Activated CD8-positive, alpha-beta memory T cell treated with anti-CD3 and anti-CD28 coated beads for 48 hours (primary cell): ENCODE measurements around the gene GATAD2A.
"Not testable (repeated sequence)": the region's sequence is repeated elsewhere in the genome, so short reads cannot be mapped to it uniquely, and the experiment has no call there.

ENCODE experiments used
- DNase-seq, 3 experiments: peaks; one replicate each; pipeline ENCODE4 v3.0.0-alpha.2; 2020; ENCODE audit warnings: low read depth in 2 of 3, low spot score in 2 of 3

Gene GATAD2A

DNA sequence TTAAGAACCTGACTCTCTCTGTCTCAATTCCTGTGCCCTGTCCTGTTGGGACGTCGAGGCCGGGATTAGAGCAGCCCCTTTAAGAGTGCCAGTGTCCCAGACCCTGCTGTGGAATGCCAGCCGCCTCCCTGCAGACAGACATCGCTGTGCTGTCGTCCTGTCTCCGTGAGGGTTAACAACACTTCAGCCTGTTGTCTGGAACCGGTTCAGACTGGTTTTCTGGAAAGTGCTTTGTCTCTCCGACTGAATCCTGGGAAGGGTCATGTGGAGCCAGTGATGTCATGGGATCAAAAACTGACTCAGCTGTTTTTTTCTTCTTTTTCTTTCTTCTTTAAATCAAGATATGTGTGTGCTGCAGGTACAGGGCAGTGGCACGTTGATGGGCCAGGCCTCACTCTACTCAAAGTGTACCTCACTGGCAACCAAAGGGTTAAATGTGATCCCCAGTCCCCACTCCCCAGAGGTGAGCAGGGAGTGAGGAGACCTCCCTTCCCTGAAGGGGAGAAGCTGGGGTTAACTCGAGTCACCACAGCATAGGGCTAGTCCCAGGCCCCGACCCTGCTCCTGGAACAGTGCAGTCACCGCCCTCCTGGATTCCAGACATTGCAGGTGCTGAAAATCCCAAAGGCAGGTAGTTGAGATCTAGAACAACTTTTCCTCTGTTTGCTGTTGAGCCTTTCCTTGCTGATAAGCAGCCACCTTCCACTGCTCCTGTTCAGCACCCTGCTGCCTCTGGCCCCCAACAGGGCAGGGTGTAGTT lies 59.0 kb downstream of the GATAD2A start:
- no peak for DNase-seq

GRCh38 chr19:19465436-19466070 lies 60.1 kb downstream of the GATAD2A start:
- no peak for DNase-seq

- no peak for DNase-seq
Observed at GRCh38 chr19:19466201-19466600, 60.7 kb downstream of the GATAD2A start.

DNA sequence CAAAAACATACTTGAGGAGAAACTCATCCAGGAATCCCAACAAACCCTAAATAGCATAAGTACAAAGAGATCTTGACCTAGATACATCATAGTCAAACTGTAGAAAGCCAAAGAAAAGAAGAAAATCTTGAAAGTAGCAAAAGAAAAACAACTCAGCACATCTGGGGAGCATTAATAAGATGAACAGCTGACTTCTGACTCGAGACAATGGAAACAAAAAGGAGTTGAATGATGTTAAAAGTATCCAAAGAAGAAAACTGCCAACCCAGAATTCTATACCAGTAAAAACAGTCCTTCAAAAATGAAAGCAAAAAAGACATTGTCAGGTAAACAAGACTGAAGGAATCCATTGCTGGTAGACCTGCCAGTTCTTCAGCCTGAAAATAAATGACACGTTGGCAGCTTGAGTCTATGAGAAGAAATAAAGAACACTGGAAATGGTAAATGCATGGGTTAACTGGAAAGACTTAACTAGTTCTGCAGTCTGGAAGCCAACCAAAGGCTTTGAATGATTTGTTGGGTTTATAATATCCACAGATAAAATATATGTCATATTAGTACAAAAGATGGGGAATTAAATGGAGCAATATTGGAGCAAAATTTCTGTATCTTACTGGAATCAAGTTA lies 63.1 kb downstream of the GATAD2A start:
- no peak for DNase-seq

- DNase-seq = no peak
Observed at GRCh38 chr19:19470579-19470978, 65.1 kb downstream of the GATAD2A start.

DNA sequence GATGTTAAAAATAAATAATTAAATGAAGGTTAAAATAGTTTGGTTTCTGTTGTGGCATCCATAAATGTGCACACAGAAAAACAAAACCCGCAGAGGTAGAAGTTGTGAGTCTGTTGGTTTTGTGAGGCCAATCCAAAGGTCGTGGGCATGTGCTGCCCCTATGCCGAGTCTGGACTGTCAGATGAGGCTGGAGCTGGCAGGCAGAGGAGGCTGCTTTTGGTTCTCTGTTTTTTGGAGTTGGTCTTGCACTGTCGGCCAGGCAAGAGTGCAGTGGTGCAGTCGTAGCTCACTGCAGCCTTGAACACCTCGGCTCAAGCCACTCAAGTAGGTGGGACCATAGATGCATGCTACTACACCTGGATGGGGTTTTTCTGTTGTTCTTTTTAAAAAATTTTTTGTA lies 66.2 kb downstream of the GATAD2A start:
- no peak for DNase-seq

- not testable (repeated sequence) for DNase-seq
Observed at GRCh38 chr19:19472106-19472505, 66.6 kb downstream of the GATAD2A start.

DNA sequence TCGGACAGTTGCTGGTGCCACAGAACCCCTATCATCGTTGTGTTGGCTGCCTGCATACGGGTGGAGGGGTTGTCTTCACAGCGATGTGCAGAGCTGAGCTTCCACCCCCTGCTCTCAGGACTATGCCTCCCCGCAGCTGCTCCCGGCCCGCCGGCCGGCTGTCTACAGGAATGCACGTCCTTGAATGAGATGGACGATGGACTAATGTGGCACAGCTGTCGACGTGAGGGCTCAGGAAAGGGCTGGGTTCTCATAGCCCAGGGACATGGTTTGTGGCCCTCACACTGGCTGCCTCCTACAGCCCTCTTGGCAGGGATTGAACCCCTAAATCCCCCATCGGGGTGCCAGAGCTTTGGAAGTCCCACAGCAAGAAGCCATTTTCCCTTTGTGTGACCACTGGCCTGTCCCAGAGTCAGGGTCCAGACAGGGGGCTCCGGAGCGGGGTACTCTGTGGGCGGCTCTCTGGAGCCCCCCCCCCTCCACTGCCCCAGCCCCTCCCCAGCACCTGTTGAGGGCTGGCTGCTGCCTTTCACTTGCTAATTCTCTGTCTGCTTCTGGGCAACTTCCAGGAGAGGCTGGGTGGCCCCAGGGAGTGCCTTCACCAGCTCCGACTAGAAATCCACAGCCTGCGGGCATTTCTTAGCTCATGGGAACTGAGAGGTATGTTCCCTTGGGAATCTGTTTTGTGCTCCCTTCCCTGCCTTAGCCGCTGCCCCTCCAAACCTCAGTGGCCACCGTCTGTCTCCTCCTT lies 69.7 kb downstream of the GATAD2A start:
- no peak for DNase-seq

- DNase-seq = no peak
Observed at GRCh38 chr19:19475849-19476828, 70.7 kb downstream of the GATAD2A start.

DNA sequence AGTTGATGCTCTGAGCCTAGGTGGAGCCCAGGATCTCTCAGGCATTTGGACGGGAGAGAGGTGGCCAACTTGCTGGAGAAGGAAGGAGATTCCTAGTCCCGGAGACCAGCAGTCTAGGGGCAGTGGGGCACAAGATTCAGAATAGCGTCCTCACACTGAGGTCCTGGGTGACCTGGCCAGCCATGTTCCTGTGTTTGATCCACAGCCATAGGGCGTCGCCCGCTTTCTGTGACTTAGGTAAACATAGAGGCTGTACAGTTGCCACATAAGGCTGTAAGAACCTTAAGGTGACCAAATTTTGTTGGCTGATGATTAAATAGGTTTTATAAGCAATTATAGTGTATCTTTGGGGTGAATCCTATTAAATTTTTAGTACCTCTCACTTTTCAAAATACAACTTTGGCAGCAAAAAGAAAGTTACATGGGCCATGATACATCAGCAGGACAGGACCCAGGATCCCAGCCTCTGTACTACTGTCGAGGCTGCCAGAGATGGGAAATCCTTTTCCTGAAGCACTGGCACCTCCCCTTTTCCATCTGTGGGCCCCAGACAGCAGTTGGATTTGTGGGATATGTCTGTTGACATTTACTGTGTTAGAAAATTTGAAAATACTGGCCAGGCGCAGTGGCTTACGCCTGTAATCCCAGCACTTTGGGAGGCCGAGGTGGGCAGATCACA lies 72.4 kb downstream of the GATAD2A start:
- no peak for DNase-seq

DNA sequence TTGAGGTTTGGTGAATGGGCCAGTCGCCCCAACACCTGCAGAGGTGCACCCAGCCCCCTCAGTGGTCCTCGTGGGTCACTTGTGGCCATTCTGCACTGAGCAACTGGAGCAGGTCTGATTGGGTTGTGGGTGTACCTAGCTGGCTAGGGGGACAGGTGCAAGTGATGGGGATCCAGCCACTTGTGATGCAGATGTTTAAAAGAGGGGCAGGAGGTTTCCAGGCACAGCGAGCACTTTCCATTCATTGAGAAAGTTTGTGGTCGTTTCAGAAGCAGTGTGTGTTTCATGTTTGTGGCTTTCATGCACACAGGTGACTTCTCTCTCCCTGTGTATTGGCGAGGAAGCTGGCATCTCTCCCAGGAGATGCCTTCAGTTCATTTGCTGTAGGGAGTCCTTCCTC lies 75.2 kb downstream of the GATAD2A start:
- no peak for DNase-seq

DNA sequence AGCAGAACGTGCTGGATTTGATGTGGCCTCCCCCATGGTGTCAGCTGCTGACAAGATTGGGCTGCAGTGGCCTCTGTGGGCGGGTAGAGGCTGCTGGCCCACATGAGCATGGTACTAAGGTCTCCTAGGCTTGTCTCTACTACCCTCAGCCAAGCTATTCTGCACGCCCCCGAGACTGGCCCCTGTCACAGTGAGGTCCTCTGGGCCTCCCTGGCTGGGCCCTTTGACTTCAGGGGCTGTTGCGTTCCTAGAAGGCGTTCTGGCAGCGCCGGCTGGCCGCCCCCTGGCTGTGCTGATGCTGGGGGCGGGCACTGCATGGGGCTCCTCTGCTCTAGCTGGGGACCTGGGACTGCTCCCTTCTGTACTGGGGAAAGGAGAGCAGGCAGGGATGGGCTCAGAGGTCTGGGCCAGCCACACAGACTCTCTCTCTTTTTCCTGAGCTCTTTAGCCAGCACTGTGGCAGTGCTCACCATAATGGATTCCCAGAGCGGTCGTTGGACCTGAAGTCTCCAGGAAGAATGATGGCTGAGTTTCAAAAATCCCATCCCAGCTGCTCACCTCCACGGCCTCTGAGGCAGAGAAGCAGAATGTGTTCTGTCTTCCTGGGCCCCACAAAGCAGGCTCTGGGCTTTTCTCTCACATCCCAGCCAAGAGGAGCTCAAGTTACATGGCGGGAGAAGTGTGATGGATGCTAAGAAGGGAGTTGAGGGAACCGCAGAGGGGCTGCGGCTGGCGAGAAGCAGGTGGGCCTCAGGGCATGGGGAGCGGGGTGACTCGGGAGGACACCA lies 77.5 kb downstream of the GATAD2A start:
- no peak for DNase-seq

DNA sequence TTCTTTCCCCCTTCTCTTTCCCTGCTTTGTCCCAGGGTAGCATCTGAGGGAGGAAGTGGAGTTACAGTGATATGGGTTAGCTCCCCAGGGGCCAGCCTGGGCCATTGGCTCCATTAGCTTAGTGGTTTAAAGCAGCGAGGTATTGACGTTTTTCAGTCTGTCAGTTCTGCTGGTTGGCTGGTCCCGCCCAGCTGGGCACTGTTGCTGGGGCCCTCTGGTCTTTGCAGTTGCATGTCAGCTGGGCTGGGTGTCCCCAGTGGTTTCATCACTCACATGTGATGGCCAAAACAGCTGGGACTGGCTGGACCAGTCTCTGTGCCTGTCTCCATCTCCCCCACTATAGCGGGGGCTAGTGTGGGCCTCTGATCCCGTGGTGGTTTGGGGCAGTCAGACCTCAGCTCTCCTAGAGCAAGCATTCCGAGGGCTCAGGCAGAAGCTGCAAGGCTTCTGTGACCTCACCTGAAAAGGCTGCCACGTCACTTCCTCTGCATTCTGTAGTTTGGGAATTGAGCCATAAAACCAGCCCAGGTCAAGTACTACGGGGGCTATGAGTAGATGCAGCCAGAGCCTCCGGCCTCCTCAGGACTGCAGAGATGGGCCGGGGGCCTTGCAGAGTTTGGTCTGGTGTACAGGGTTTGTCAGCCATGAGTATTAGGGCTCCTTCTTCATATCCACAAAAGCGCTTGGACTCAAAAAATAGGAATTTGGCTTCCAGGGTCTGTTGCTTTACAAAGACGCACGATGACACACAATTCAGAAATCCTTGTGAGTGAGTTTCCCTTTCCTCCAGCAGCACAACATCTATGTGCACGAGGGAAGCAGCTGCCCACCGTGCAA lies 79.9 kb downstream of the GATAD2A start:
- no peak for DNase-seq

DNA sequence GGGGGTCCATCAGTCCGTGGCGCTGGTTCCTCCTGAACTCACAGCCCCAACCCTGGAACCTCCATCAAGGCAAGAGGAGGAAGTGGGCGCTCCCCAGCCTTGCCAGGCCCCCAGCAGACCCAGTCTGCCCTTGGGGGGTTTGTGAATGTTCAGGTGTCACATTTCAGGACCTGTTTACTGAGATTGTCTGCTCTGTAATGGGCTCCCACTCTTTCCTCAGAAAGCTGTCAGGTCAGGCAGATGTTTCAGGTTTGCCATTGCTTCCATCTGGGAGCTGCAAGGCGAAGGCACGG lies 80.5 kb downstream of the GATAD2A start:
- DNase-seq = no peak

- no peak for DNase-seq
Observed at GRCh38 chr19:19486343-19487076, 81.0 kb downstream of the GATAD2A start.

DNA sequence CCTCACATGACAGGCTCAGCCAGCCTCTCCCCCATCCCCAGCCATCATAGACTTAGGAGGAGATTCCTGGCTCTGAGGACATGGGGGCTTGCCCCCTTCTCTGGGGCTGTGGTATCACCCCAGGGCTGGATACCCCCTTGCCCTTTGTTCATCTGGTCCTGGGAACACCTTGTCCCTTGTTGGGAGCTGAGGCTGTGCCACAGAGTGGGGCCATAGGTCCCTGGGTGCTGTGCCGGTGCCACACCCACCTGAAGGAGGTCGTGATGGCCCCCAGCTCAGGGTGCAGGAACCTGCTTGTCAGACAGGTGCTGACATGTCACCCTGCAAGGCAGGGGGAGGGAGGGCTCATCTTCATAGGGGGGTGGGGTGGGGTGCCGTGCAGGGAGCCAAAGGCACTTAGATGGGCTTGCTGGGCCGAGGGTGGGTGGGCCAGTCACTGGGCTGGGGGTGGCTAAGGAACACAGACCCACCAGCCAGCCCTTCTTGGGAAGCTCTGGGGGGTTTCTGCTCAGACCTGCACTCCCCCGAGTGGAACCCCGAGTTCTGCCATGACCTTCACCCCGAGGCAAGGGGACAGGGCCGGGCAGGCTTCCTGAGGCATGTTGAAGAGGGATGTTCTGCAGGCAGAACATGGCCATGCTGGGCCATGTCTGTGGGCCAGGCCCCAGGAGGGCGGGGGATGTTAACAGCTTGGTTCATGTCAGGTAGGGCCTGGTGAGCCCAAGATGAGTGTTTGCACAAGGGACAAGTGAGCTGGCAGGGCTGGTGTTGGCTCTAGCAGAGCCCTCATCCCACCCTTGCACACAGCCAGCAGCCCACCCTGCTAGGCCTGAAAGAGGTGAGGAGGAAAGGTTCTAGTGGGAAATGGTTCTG lies 81.8 kb downstream of the GATAD2A start:
- DNase-seq = no peak
